Small intestine (tissue), 7 donors: ENCODE results near the gene SPTB. TPM values are rescaled to one million over a fixed set of nuclear protein-coding genes. Genes with fewer than 3 reads are reported as not detected.

Source experiments
- DNase-seq, 2 donors: peaks; one replicate each; pipeline versions ENCODE4 v3.0.0 to v3.0.0-alpha.2; 2013
- FAIRE-seq: peaks from 2 replicates; lab custom pipeline; 2012; peaks lifted over from hg19 to GRCh38; lab: Jason Lieb, UNC
- H3K27ac ChIP-seq, 3 donors: one replicate each; pipeline ENCODE4 v1.5.1; 2013; ENCODE audit warnings: low read length in 2 of 3, mild to moderate bottlenecking in 2 of 3, control low read depth in 1 of 3, inconsistent platforms in 1 of 3, low read depth in 1 of 3, moderate library complexity in 1 of 3
- H3K27me3 ChIP-seq, 3 donors: one replicate each; pipeline ENCODE4 v1.6.1; 2013; ENCODE audit warnings: low read length in 3 of 3, inconsistent platforms in 1 of 3; ENCODE audit not compliant: control insufficient read depth in 3 of 3, insufficient read depth in 3 of 3
- H3K36me3 ChIP-seq, 3 donors: one replicate each; pipeline ENCODE4 v1.6.1; 2013; ENCODE audit warnings: low read length in 3 of 3, inconsistent platforms in 1 of 3, low read depth in 1 of 3, mild to moderate bottlenecking in 1 of 3, moderate library complexity in 1 of 3; ENCODE audit not compliant: control insufficient read depth in 3 of 3, insufficient read depth in 2 of 3
- H3K4me1 ChIP-seq, 3 donors: one replicate each; pipeline ENCODE4 v1.6.1; 2013; ENCODE audit warnings: low read length in 2 of 3, inconsistent platforms in 1 of 3, low read depth in 1 of 3, mild to moderate bottlenecking in 1 of 3, moderate library complexity in 1 of 3; ENCODE audit not compliant: control insufficient read depth in 3 of 3, insufficient read depth in 2 of 3
- H3K4me3 ChIP-seq, 3 donors: one replicate each; pipeline ENCODE4 v1.5.1; 2013; ENCODE audit warnings: low read length in 3 of 3, control low read depth in 1 of 3, inconsistent platforms in 1 of 3, low read depth in 1 of 3, mild to moderate bottlenecking in 1 of 3, moderate library complexity in 1 of 3
- H3K9me3 ChIP-seq, 2 donors: one replicate each; pipeline ENCODE4 v1.6.1; 2013; ENCODE audit warnings: low read depth in 1 of 2, low read length in 1 of 2; ENCODE audit not compliant: control insufficient read depth in 2 of 2, insufficient read depth in 1 of 2
- WGBS, 3 donors: extraction: QIAGEN DNeasy Blood & Tissue Kit; methylation state at CpG; one replicate each; pipeline ENCODE4 v1.1.7; 2013; 5-methylcytosine and 5-hydroxymethylcytosine counted together
- polyA plus RNA-seq, 4 donors: library from polyadenylated mRNA; stranded (reverse) in 3 of 4; unstranded in 1 of 4; fragments of 200-250 nt in 3 of 4; fragments of 120-200 nt in 1 of 4; gene quantifications; one replicate each; pipeline versions ENCODE4 v1.2.1 to v1.2.3, GENCODE V29; 2013
- donor health status: healthy with polysubstance abuse.
- donor health status: control.
- donor health status: control.
- donor health status: Bipolar disorder and iron deficiency.
- donor health status: healthy.

Gene SPTB
- polyA plus RNA-seq, 4 donors, result under 0.01 to 1.2 (median 0.66) TPM

- Histone ChIP-seq H3K4me1 (peaks cover 7 to 65% (median 17%) of the 10 kb centered on the region in 3 donors), H3K4me3 (no peak overlapping the region), H3K9me3 (no peaks in the 10 kb centered on the region), H3K27ac (peak overlapping the region in 2 of 3 donors; percentile 49 to 97), H3K27me3 (no peaks in the 10 kb centered on the region), H3K36me3 (peaks cover 0 to 53% (median 0%) of the 10 kb centered on the region in 3 donors)
- DNase-seq, result no peak
- WGBS, 3 donors, result 42 to 69% (median 61%) methylated on average over 1 of the region's 1 CpG
- no peak for FAIRE-seq
Observed at GRCh38 chr14:64724578-64724930, 155.2 kb downstream of the SPTB start.

DNA sequence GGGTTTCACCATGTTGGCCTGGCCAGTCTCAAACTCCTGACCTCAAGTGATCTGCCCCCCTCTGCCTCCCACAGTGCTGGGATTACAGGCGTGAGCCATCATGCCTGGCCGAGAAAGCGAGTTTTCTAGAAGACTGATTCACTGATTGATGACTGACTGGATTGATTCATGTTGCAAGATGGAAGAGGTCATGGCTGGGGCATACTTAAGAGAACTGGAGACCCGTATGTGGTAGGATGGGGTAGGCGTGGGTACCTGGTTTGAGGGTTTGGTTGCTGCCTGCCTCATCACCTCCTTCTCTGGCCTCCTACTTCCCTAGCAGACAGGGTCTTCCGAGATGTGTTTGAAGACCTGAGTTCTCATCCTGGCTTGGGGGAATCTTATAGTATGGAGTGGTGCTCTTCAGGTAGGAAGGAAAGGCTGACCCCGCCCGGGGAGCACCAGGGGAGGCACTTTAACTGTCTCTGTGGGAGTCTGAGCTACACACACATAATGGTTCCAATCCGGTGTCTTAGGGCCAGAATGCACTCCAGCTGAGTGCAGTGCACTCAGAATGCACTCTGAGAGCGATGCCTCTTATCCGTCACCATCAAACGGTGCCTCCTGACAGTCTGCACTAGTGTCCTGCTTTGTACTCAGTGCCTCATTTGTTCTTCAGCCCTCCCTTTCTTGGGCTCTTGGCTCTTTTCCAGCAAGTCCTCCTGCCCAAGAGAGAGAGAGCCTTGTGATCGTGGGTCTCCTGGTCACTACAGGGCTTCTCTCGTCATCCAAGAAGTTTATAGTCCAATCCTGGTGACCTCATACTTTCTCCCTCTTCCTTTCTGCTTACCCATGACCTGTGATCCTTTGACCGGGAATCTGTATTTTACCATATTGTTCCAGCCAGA, 155.8 kb downstream of the SPTB start:
- Histone ChIP-seq H3K27me3 (no peaks in the 10 kb centered on the region), H3K4me1 (peaks cover 7 to 71% (median 20%) of the 10 kb centered on the region in 3 donors), H3K36me3 (peaks cover 0 to 50% (median 0%) of the 10 kb centered on the region in 3 donors), H3K4me3 (no peak overlapping the region), H3K27ac (peak overlapping the region in 1 of 3 donors; percentile 97), H3K9me3 (no peaks in the 10 kb centered on the region)
- 69 to 73% (median 70%) methylated on average over 15 of the region's 15 CpGs for WGBS, 3 donors
- DNase-seq, result peak; percentile 80 to 92
- FAIRE-seq, result no peak

DNA sequence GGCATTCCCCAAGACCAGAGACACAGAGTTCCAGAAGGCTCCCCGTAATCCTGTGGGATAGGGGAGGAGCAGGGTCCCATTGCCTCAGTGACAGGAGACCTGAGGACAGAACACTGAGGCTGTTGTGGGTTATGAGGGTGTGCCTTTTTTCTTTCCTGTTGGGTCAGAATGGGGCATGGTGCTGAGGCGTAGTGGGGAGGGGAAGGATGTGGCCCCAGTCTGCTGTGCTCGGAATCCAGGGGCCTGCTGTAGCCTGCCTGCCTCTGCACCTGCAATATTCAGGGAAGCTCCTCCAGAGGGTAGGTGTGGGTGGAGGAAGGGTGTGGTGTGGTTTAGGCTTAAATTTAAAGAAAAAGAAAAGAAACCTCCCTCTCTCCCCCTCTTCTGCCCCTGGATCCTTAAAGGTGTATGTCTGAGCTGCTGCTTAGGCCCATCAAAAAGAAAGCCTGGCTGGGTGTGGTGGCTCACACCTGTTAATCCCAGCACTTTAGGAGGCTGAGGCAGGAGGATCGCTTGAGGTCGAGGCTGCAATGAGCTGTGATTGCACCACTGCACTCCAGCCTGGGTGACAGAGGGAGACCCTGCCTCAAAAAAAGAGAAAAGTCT, 156.8 kb downstream of the SPTB start:
- Histone ChIP-seq H3K9me3 (no peaks in the 10 kb centered on the region), H3K4me1 (peaks cover 7 to 79% (median 21%) of the 10 kb centered on the region in 3 donors), H3K4me3 (no peak overlapping the region), H3K27me3 (no peaks in the 10 kb centered on the region), H3K36me3 (peaks cover 0 to 45% (median 0%) of the 10 kb centered on the region in 3 donors), H3K27ac (peak overlapping the region in 1 of 3 donors; percentile 36)
- no peak for FAIRE-seq
- WGBS, 3 donors, result 71 to 84% (median 72%) methylated on average over 5 of the region's 5 CpGs
- no peak for DNase-seq

DNA sequence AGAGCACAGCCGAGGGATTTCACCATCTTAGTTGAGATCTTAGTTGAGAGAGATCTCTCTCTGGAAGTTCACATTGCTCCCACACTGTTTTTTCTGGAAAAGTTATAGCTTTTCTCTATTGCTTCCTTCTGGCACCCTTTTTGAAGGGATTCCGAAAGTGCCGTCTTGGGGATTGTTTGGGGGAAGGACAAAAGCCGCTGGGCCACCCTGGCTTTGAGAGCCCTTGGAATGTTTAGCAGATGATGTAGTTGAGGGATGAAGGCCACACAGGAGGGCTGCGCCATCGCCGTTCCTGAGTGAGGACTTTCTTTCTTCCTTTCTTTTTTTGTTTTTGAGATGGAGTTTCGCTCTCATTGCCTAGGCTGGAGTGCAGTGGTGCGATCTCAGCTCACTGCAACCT, 157.8 kb downstream of the SPTB start:
- WGBS, 3 donors, result 69 to 89% (median 86%) methylated on average over 9 of the region's 9 CpGs
- Histone ChIP-seq H3K27me3 (no peaks in the 10 kb centered on the region), H3K4me1 (peaks cover 7 to 86% (median 26%) of the 10 kb centered on the region in 3 donors), H3K36me3 (peaks cover 0 to 40% (median 0%) of the 10 kb centered on the region in 3 donors), H3K9me3 (no peaks in the 10 kb centered on the region), H3K4me3 (no peak overlapping the region), H3K27ac (peak overlapping the region; percentile 45 to 91 (median 86))
- DNase-seq, result no peak
- no peak for FAIRE-seq

DNA sequence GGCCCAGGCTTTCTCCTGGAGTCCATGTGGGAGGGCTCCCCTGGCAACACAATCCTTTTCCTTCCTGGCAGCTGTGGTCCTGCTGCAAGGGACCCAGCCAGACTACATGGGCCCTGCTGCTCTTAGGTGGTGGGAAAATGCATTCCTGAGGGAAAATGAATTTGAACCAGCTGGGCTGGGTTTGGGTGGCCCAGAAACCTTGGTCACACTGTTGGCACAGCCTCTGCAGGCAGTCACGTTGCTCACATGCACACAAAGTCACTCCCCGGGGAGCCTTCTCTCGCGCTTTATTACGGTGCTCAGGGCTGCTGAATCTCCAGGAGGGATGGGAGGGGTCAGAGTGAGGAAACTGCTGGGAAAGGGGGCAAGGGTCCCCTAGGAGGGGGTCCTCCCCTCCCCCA, 158.3 kb downstream of the SPTB start:
- FAIRE-seq, result no peak
- H3K36me3 ChIP-seq, result peaks cover 0 to 42% (median 0%) of the 10 kb centered on the region in 3 donors
- no peak overlapping the region for H3K4me3 ChIP-seq
- H3K4me1 ChIP-seq, result peaks cover 12 to 88% (median 26%) of the 10 kb centered on the region in 3 donors
- no peaks in the 10 kb centered on the region for H3K27me3 ChIP-seq
- no peaks in the 10 kb centered on the region for H3K9me3 ChIP-seq
- H3K27ac ChIP-seq, result peak overlapping the region; percentile 45 to 91 (median 86)
- DNase-seq, result peak; percentile 41 to 56
- 26 to 45% (median 26%) methylated on average over 5 of the region's 5 CpGs for WGBS, 3 donors

- H3K9me3 ChIP-seq, result no peaks in the 10 kb centered on the region
- H3K27ac ChIP-seq, result peak overlapping the region; percentile 64 to 91 (median 86)
- 14 to 51% (median 28%) methylated on average over 7 of the region's 7 CpGs for WGBS, 3 donors
- FAIRE-seq (no peak), DNase-seq (peak; percentile 88 to 97)
- no peak overlapping the region for H3K4me3 ChIP-seq
- H3K36me3 ChIP-seq, result peaks cover 0 to 45% (median 0%) of the 10 kb centered on the region in 3 donors
- no peaks in the 10 kb centered on the region for H3K27me3 ChIP-seq
- H3K4me1 ChIP-seq, result peaks cover 12 to 88% (median 19%) of the 10 kb centered on the region in 3 donors
Observed at GRCh38 chr14:64720131-64720576, 159.6 kb downstream of the SPTB start.

- Histone ChIP-seq H3K27ac (peak overlapping the region; percentile 64 to 91 (median 86)), H3K36me3 (peaks cover 0 to 50% (median 0%) of the 10 kb centered on the region in 3 donors), H3K27me3 (no peaks in the 10 kb centered on the region), H3K9me3 (no peaks in the 10 kb centered on the region), H3K4me3 (no peak overlapping the region), H3K4me1 (peaks cover 12 to 85% (median 19%) of the 10 kb centered on the region in 3 donors)
- FAIRE-seq, result no peak
- DNase-seq, result no peak
- 58 to 65% (median 63%) methylated on average over 7 of the region's 7 CpGs for WGBS, 3 donors
Observed at GRCh38 chr14:64719601-64720000, 160.1 kb downstream of the SPTB start.

GRCh38 chr14:64718762-64719161, 160.9 kb downstream of the SPTB start:
- H3K4me1 ChIP-seq, result peaks cover 10 to 77% (median 19%) of the 10 kb centered on the region in 3 donors
- no peaks in the 10 kb centered on the region for H3K27me3 ChIP-seq
- no peak overlapping the region for H3K4me3 ChIP-seq
- WGBS, 3 donors, result 84 to 95% (median 93%) methylated on average over 7 of the region's 7 CpGs
- peaks cover 0 to 46% (median 0%) of the 10 kb centered on the region in 3 donors for H3K36me3 ChIP-seq
- FAIRE-seq (no peak), DNase-seq (no peak)
- H3K27ac ChIP-seq, result peak overlapping the region in 2 of 3 donors; percentile 88 to 91
- no peaks in the 10 kb centered on the region for H3K9me3 ChIP-seq
